Measurements from ENCODE around the gene KIAA1958.

KIAA1958 gene

GRCh38 chr9:112530751-112531205 lies 44.2 kb downstream of the KIAA1958 start:
- in situ Hi-C loops (cut with MboI; ENCODE audit: low sequenced_read_pairs): no loop called here

GRCh38 chr9:112531666-112532282 lies 45.1 kb downstream of the KIAA1958 start:
- in situ Hi-C loops (cut with MboI; ENCODE audit: low sequenced_read_pairs): no loop called here

- in situ Hi-C loops (cut with MboI; ENCODE audit: low sequenced_read_pairs): no loop called here
Measured at GRCh38 chr9:112532427-112532826, 45.8 kb downstream of the KIAA1958 start.

- in situ Hi-C loops (cut with MboI; ENCODE audit: low sequenced_read_pairs): no loop called here
Measured at GRCh38 chr9:112533660-112534059, 47.0 kb downstream of the KIAA1958 start.

- in situ Hi-C loops (cut with MboI; ENCODE audit: low sequenced_read_pairs): no loop called here
Measured at GRCh38 chr9:112535301-112535700, 48.7 kb downstream of the KIAA1958 start.

- in situ Hi-C loops (cut with MboI; ENCODE audit: low sequenced_read_pairs): no loop called here
Measured at GRCh38 chr9:112535811-112536210, 49.2 kb downstream of the KIAA1958 start.

- in situ Hi-C loops (cut with MboI; ENCODE audit: low sequenced_read_pairs): no loop called here
Measured at GRCh38 chr9:112537561-112537960, 50.9 kb downstream of the KIAA1958 start.

- in situ Hi-C loops (cut with MboI; ENCODE audit: low sequenced_read_pairs): no loop called here
Measured at GRCh38 chr9:112540800-112541199, 54.2 kb downstream of the KIAA1958 start.

- in situ Hi-C loops (cut with MboI; ENCODE audit: low sequenced_read_pairs): no loop called here
Measured at GRCh38 chr9:112541685-112542084, 55.1 kb downstream of the KIAA1958 start.

GRCh38 chr9:112542593-112543292 lies 56.1 kb downstream of the KIAA1958 start:
- in situ Hi-C loops (cut with MboI; ENCODE audit: low sequenced_read_pairs): no loop called here

GRCh38 chr9:112544477-112544876 lies 57.9 kb downstream of the KIAA1958 start:
- in situ Hi-C loops (cut with MboI; ENCODE audit: low sequenced_read_pairs): no loop called here

GRCh38 chr9:112545237-112545636 lies 58.6 kb downstream of the KIAA1958 start:
- in situ Hi-C loops (cut with MboI; ENCODE audit: low sequenced_read_pairs): no loop called here

GRCh38 chr9:112546149-112547012 lies 59.8 kb downstream of the KIAA1958 start:
- in situ Hi-C loops (cut with MboI; ENCODE audit: low sequenced_read_pairs): no loop called here

- in situ Hi-C loops (cut with MboI; ENCODE audit: low sequenced_read_pairs): no loop called here
Measured at GRCh38 chr9:112548051-112548440, 61.4 kb downstream of the KIAA1958 start.

- in situ Hi-C loops (cut with MboI; ENCODE audit: low sequenced_read_pairs): no loop called here
Measured at GRCh38 chr9:112548836-112549595, 62.4 kb downstream of the KIAA1958 start.

- in situ Hi-C loops (cut with MboI; ENCODE audit: low sequenced_read_pairs): no loop called here
Measured at GRCh38 chr9:112550531-112550930, 63.9 kb downstream of the KIAA1958 start.

- in situ Hi-C loops (cut with MboI; ENCODE audit: low sequenced_read_pairs): no loop called here
Measured at GRCh38 chr9:112551641-112552040, 65.0 kb downstream of the KIAA1958 start.

GRCh38 chr9:112552229-112553056 lies 65.8 kb downstream of the KIAA1958 start:
- in situ Hi-C loops (cut with MboI; ENCODE audit: low sequenced_read_pairs): no loop called here

- in situ Hi-C loops (cut with MboI; ENCODE audit: low sequenced_read_pairs): no loop called here
Measured at GRCh38 chr9:112553256-112553826, 66.7 kb downstream of the KIAA1958 start.

- in situ Hi-C loops (cut with MboI; ENCODE audit: low sequenced_read_pairs): no loop called here
Measured at GRCh38 chr9:112554516-112554915, 67.9 kb downstream of the KIAA1958 start.
